ENCODE measurements around the gene CGN. TPM values are rescaled to one million over a fixed set of nuclear protein-coding genes. Genes with fewer than 3 reads are reported as not detected.

Gene CGN
- polyA plus RNA-seq, 1 donor from 2014 or later: 4.4 TPM

- no peak overlapping the region for H3K27ac ChIP-seq (ENCODE audit: low read length)
- H3K9me2 ChIP-seq (ENCODE audit: insufficient read depth, low read length): no peaks in the 10 kb centered on the region
- H3K9ac ChIP-seq (ENCODE audit: low read length): no peak overlapping the region
- no peaks in the 10 kb centered on the region for H3K36me3 ChIP-seq (ENCODE audit: insufficient read depth, low read length)
- no peaks in the 10 kb centered on the region for H3F3A ChIP-seq (ENCODE audit: insufficient read depth, low read length, poor library complexity, severe bottlenecking)
- no peak overlapping the region for H3K4me2 ChIP-seq (ENCODE audit: low read length)
- H2AFZ ChIP-seq (ENCODE audit: low read depth, low read length): no peak overlapping the region
- TF ChIP-seq CTCF (IDR thresholded peaks at IDR 0.05; ENCODE audit: poor library complexity, severe bottlenecking) (no peak), EZH2 (IDR thresholded peaks at IDR 0.05; ENCODE audit: borderline replicate concordance, insufficient read depth, low read length, poor library complexity, severe bottlenecking) (no peak), POLR2AphosphoS5 (IDR thresholded peaks at IDR 0.05) (no peak), RAD21 (conservative IDR thresholded peaks at IDR 0.05) (no peak), TAF1 (IDR thresholded peaks at IDR 0.05; ENCODE audit: low read depth) (no peak), MXI1 (conservative IDR thresholded peaks at IDR 0.05; ENCODE audit: poor library complexity, severe bottlenecking) (no peak), SMC3 (conservative IDR thresholded peaks at IDR 0.05; ENCODE audit: poor library complexity) (no peak), REST (IDR thresholded peaks at IDR 0.05; ENCODE audit: borderline replicate concordance) (no peak), EP300 (conservative IDR thresholded peaks at IDR 0.05; ENCODE audit: poor library complexity, severe bottlenecking) (no peak)
- H3K79me2 ChIP-seq (replicated peaks; ENCODE audit: insufficient read depth, low read length): peaks cover 1% of the 10 kb centered on the region
- no peak overlapping the region for H3K4me3 ChIP-seq (ENCODE audit: low read length)
- no peaks in the 10 kb centered on the region for H3K9me3 ChIP-seq (ENCODE audit: low read length)
- no peaks in the 10 kb centered on the region for H3K27me3 ChIP-seq (ENCODE audit: insufficient read depth, low read depth, low read length)
- H4K20me1 ChIP-seq (ENCODE audit: insufficient read depth): no peaks in the 10 kb centered on the region
Measured at GRCh38 chr1:151536499-151536898, 25.3 kb downstream of the CGN start.

- Histone ChIP-seq H3K4me2 (ENCODE audit: low read length) (no peak overlapping the region), H3K9me3 (ENCODE audit: low read length) (no peaks in the 10 kb centered on the region), H3K79me2 (replicated peaks; ENCODE audit: insufficient read depth, low read length) (peaks cover 5% of the 10 kb centered on the region), H3K36me3 (ENCODE audit: insufficient read depth, low read length) (no peaks in the 10 kb centered on the region), H4K20me1 (ENCODE audit: insufficient read depth) (no peaks in the 10 kb centered on the region), H3K4me3 (ENCODE audit: low read length) (no peak overlapping the region), H3K9me2 (ENCODE audit: insufficient read depth, low read length) (no peaks in the 10 kb centered on the region), H3F3A (ENCODE audit: insufficient read depth, low read length, poor library complexity, severe bottlenecking) (no peaks in the 10 kb centered on the region), H2AFZ (ENCODE audit: low read depth, low read length) (no peak overlapping the region), H3K27ac (ENCODE audit: low read length) (no peak overlapping the region), H3K27me3 (ENCODE audit: insufficient read depth, low read depth, low read length) (no peaks in the 10 kb centered on the region), H3K9ac (ENCODE audit: low read length) (no peak overlapping the region)
- TF ChIP-seq CTCF (IDR thresholded peaks at IDR 0.05; ENCODE audit: poor library complexity, severe bottlenecking) (no peak), SMC3 (conservative IDR thresholded peaks at IDR 0.05; ENCODE audit: poor library complexity) (no peak), POLR2AphosphoS5 (IDR thresholded peaks at IDR 0.05) (no peak), EZH2 (IDR thresholded peaks at IDR 0.05; ENCODE audit: borderline replicate concordance, insufficient read depth, low read length, poor library complexity, severe bottlenecking) (no peak), TAF1 (IDR thresholded peaks at IDR 0.05; ENCODE audit: low read depth) (no peak), REST (IDR thresholded peaks at IDR 0.05; ENCODE audit: borderline replicate concordance) (no peak), MXI1 (conservative IDR thresholded peaks at IDR 0.05; ENCODE audit: poor library complexity, severe bottlenecking) (no peak), RAD21 (conservative IDR thresholded peaks at IDR 0.05) (no peak), EP300 (conservative IDR thresholded peaks at IDR 0.05; ENCODE audit: poor library complexity, severe bottlenecking) (no peak)
Measured at GRCh38 chr1:151537112-151537511, 25.9 kb downstream of the CGN start.

Data from neural cell (in vitro differentiated cells).